Measurements from ENCODE around the gene ROR1. TPM values are rescaled to one million over a fixed set of nuclear protein-coding genes. Genes with fewer than 3 reads are reported as not detected.

ROR1 gene
- total and polyA plus RNA-seq, 7 donors, result 0.13 to 2.8 (median 1.2) TPM

DNA sequence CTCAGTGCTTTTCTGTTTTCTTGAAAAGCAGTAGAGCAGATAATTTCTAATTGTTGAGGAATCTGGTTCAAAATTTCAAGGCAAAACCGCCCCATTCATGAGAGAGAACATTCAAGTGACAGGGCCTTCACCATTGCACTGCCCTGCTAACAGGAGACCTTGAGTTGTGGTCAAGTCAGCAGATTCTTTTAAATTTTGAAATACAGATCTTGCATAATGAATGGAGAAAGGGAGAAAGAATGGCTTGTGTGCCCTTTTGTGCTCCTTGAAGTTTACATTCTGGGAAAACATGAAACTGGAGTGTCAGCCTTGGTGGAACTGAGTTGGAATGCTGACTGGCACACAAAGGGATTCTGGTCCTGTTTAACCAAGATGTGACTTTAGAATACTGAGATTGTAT is 265.1 kb downstream of the ROR1 start:
- DNase-seq (no peak), ATAC-seq (peak in 3 of 4 donors; percentile 29 to 48 (median 41))
- H3K4me1 ChIP-seq, result peaks cover 30% of the 10 kb centered on the region
- TF ChIP-seq, protein P1, sequence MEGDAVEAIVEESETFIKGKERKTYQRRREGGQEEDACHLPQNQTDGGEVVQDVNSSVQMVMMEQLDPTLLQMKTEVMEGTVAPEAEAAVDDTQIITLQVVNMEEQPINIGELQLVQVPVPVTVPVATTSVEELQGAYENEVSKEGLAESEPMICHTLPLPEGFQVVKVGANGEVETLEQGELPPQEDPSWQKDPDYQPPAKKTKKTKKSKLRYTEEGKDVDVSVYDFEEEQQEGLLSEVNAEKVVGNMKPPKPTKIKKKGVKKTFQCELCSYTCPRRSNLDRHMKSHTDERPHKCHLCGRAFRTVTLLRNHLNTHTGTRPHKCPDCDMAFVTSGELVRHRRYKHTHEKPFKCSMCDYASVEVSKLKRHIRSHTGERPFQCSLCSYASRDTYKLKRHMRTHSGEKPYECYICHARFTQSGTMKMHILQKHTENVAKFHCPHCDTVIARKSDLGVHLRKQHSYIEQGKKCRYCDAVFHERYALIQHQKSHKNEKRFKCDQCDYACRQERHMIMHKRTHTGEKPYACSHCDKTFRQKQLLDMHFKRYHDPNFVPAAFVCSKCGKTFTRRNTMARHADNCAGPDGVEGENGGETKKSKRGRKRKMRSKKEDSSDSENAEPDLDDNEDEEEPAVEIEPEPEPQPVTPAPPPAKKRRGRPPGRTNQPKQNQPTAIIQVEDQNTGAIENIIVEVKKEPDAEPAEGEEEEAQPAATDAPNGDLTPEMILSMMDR (IDR thresholded peaks at IDR 0.05), result no peak
- no peak overlapping the region for H3K4me3 ChIP-seq
- intact Hi-C loops (cut with DNase I), result loop anchor here (5.0 to 10.0 kb wide), 3 partner anchors 67 to 264 kb away; partner anchors contain the start of gene ROR1 (in 1 of the 2)
- peak overlapping the region; percentile 74 for H3K27ac ChIP-seq
- no peaks in the 10 kb centered on the region for H3K36me3 ChIP-seq (ENCODE audit: insufficient read depth in 1 of 2, low read depth in 1 of 2)
- 96 to 100% (median 97%) methylated on average over 1 of the region's 1 CpG for WGBS, 3 donors
- no peaks in the 10 kb centered on the region for H3K27me3 ChIP-seq (ENCODE audit: insufficient read depth in 3 of 3, low read length in 2 of 3)
- H3K9me3 ChIP-seq, result no peaks in the 10 kb centered on the region

DNA sequence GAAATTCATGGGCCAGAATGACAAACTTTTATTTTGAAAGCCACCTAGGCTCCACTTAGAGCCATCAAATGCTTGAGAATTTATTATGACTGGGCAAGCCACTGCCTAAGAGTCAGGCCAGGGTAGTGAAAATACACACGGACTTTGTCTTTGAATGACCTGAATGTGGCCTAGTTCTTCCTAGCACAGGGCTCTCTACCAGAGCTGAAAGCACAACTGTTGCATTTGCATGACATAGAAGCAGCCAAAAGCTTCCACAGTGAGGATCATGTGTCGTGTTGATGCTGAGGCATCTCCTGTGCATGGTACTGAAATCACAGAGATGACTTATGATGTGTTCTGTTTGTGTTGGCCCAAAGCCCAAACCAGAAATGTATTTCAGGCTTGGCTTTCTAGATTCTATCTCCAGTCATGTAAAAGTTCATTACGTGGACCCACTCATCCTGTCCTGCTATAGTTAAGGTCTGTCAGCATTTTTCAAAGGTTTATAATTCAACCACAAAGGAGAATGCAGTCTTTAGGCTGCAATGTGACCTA is 265.6 kb downstream of the ROR1 start:
- Histone ChIP-seq H3K27ac (peak overlapping the region; percentile 74), H3K36me3 (ENCODE audit: insufficient read depth in 1 of 2, low read depth in 1 of 2) (no peaks in the 10 kb centered on the region), H3K4me3 (no peak overlapping the region), H3K27me3 (ENCODE audit: insufficient read depth in 3 of 3, low read length in 2 of 3) (no peaks in the 10 kb centered on the region), H3K9me3 (no peaks in the 10 kb centered on the region), H3K4me1 (peaks cover 30% of the 10 kb centered on the region)
- TF ChIP-seq, protein P1 (IDR thresholded peaks at IDR 0.05), result no peak
- intact Hi-C loops (cut with DNase I), result loop anchor here (5.0 to 10.0 kb wide), 3 partner anchors 67 to 265 kb away; partner anchors contain the start of gene ROR1 (in 1 of the 2)
- peak; percentile 37 to 62 for DNase-seq
- WGBS, 3 donors, result 2 to 10% (median 6%) methylated on average over 3 of the region's 3 CpGs
- ATAC-seq, result peak; percentile 91 to 97 (median 93)

DNA sequence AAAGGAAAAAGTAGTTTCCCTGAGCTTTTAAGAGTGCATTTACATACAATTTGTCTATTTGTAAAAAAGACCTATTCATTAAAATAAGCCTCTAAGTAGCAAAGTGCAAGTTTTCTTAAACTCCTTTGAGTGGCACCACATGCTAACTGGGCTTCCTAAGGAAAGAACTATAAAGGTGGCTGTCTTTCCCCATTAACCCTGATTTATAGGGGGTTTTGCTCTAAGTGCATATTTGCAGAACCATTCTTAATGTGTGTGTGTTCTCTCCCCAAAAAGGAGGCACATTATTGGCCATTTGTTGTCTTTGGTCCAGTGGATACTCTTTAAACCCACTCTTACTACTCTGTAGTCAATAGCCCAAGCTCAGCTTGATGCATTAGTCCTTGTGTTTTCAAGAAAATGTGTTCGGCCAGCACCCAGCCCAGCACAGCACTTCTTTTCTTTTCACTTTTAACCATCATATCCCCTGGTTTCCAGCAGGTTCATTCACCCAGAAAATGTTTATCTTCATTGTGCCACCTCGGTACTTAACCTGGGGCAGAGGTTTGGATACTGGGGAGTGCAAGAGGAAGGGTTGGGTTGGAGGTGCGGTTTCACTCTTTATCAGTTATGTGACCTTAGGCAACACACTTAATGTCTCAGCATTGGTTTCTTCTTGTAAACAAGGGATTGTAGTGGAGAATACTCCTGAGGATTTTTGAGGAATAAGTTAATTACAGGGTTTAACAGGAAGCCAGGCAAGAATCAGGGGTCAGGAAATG is 267.7 kb downstream of the ROR1 start:
- WGBS, 3 donors, result 87 to 92% (median 88%) methylated on average over 3 of the region's 3 CpGs
- intact Hi-C loops (cut with DNase I), result loop anchor here (10.0 kb wide), 2 partner anchors 267 to 437 kb away; partner anchors contain the start of gene ROR1 (in 1 of the 2)

DNA sequence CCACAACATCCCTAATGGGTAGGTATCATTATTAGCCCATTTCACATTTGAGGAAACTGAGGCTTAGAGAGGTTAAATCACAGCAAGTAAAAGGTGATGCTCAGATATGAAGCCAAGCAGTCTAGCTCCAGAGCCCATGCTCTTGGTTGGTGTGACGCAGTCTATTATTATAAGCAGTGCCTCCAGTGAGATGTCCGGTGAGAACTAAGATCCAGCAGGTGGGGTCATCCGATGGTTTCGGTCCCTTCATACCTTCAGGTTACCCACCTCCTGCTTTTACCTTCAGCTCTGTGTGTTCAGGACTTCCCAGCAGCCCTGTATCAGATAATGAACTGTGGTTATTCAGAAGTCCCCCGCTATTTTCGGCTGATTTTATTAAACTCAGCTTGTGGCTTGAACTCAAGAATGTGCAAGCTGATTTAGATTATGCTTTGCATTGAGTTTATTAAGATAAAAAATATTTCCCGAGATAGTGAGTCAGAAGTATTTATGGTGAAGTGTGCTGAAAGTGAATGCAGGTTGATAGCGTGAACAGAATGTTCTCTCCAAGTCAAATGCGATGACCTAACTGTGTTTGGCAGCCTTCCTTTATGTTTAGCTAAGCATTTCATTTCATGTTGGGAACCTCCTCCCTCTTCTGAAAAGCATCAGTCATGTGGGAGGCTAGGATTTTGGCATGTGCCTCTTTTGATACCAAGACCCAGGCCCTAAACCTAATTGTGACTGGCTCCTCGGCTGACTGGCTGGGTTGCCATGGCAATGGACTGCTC is 268.7 kb downstream of the ROR1 start:
- intact Hi-C loops (cut with DNase I), result loop anchor here (10.0 kb wide), 2 partner anchors 268 to 438 kb away; partner anchors contain the start of gene ROR1 (in 1 of the 2)
- peaks cover 30% of the 10 kb centered on the region for H3K4me1 ChIP-seq
- H3K9me3 ChIP-seq, result no peaks in the 10 kb centered on the region
- TF ChIP-seq, protein P1 (IDR thresholded peaks at IDR 0.05), result no peak
- ATAC-seq (peak; percentile 62 to 84 (median 76)), DNase-seq (no peak)
- WGBS, 3 donors, result 34 to 54% (median 40%) methylated on average over 10 of the region's 10 CpGs
- peak overlapping the region; percentile 76 for H3K27ac ChIP-seq
- no peaks in the 10 kb centered on the region for H3K36me3 ChIP-seq (ENCODE audit: insufficient read depth in 1 of 2, low read depth in 1 of 2)
- no peak overlapping the region for H3K4me3 ChIP-seq
- no peaks in the 10 kb centered on the region for H3K27me3 ChIP-seq (ENCODE audit: insufficient read depth in 3 of 3, low read length in 2 of 3)

More for the DNA sequence above, 267.7 kb downstream of the ROR1 start:
- Histone ChIP-seq H3K4me1 (peaks cover 30% of the 10 kb centered on the region), H3K36me3 (ENCODE audit: insufficient read depth in 1 of 2, low read depth in 1 of 2) (no peaks in the 10 kb centered on the region), H3K4me3 (no peak overlapping the region), H3K27me3 (ENCODE audit: insufficient read depth in 3 of 3, low read length in 2 of 3) (no peaks in the 10 kb centered on the region), H3K9me3 (no peaks in the 10 kb centered on the region), H3K27ac (peak overlapping the region; percentile 76)
- ATAC-seq (no peak), DNase-seq (no peak)
- TF ChIP-seq, protein P1 (IDR thresholded peaks at IDR 0.05), result no peak
